IMR-90 (cell line): ENCODE measurements around the gene PMS2. TPM values are rescaled to one million over a fixed set of nuclear protein-coding genes. Genes with fewer than 3 reads are reported as not detected.
"Not testable (repeated sequence)": the region's sequence is repeated elsewhere in the genome, so short reads cannot be mapped to it uniquely, and the experiment has no call there.

Experiments used
- ATAC-seq: fragments of 200-7000 bp; cut with Tn5 transposase; 2 replicates; pipeline ENCODE4 v1.9.1; 2020; ENCODE audit warnings: low read depth, mild to moderate bottlenecking, moderate library complexity
- BruUV-seq: library from RNA; stranded (reverse); fragments of 400-500 nt; replicated peaks from 2 replicates; lab custom pipeline; 2021; lab: Mats Ljungman, UMichigan
- CTCF ChIA-PET: fragments of 300-600 bp; formaldehyde crosslinking; extraction: SDS; loops from one replicate; lab custom pipeline; 2021; ENCODE audit warnings: antibody characterized with exemption; lab: Yijun Ruan, JAX
- POLR2A ChIA-PET: fragments of 300-600 bp; sonication (Branson Sonifier 250); formaldehyde crosslinking; loops from one replicate; lab custom pipeline; 2022; ENCODE audit warnings: antibody characterized with exemption; ENCODE audit not compliant: unreplicated experiment; lab: Charles Lee
- DNase-seq: peaks from one replicate; pipeline ENCODE4 v3.0.0; 2013
- H2AFZ ChIP-seq: replicated peaks from 2 replicates; pipeline ENCODE3; 2013; ENCODE audit warnings: low read length, mild to moderate bottlenecking; ENCODE audit not compliant: poor library complexity
- H2AK5ac ChIP-seq: 2 replicates; pipeline ENCODE4 v1.6.1; 2013; ENCODE audit warnings: low read depth, low read length, inconsistent platforms
- H2AK9ac ChIP-seq: replicated peaks from 2 replicates; pipeline ENCODE3; 2013; ENCODE audit warnings: mild to moderate bottlenecking, low read depth, low read length, moderate library complexity; ENCODE audit not compliant: poor library complexity
- H2BK120ac ChIP-seq: 2 replicates; pipeline ENCODE4 v1.6.1; 2013; ENCODE audit warnings: low read depth, low read length, inconsistent platforms
- H2BK15ac ChIP-seq: 3 replicates; pipeline ENCODE4 v1.6.1; 2013; ENCODE audit warnings: low read depth, low read length, inconsistent platforms
- H2BK20ac ChIP-seq: 2 replicates; pipeline ENCODE4 v1.6.1; 2013; ENCODE audit warnings: low read depth, mild to moderate bottlenecking, inconsistent platforms, low read length, moderate library complexity
- H2BK5ac ChIP-seq: 2 replicates; pipeline ENCODE4 v1.6.1; 2013; ENCODE audit warnings: mild to moderate bottlenecking, low read depth, low read length, inconsistent platforms; ENCODE audit not compliant: poor library complexity, severe bottlenecking
- H3K14ac ChIP-seq: replicated peaks from 2 replicates; pipeline ENCODE4 v1.6.1; 2013; ENCODE audit warnings: low read depth, low read length, inconsistent platforms
- H3K18ac ChIP-seq: 2 replicates; pipeline ENCODE4 v1.6.1; 2013; ENCODE audit warnings: low read depth, low read length, control low read depth
- H3K23ac ChIP-seq: 2 replicates; pipeline ENCODE4 v1.6.1; 2013; ENCODE audit warnings: low read depth, low read length, inconsistent platforms
- H3K27ac ChIP-seq: 2 replicates; pipeline ENCODE4 v1.5.1; 2013; ENCODE audit warnings: mild to moderate bottlenecking, control low read depth, low read length; ENCODE audit not compliant: insufficient read depth
- H3K27me3 ChIP-seq: 2 replicates; pipeline ENCODE4 v1.6.1; 2013; ENCODE audit warnings: low read length; ENCODE audit not compliant: control insufficient read depth, insufficient read depth
- H3K36me3 ChIP-seq: 2 replicates; pipeline ENCODE4 v1.6.1; 2013; ENCODE audit warnings: low read length, mixed read lengths; ENCODE audit not compliant: control insufficient read depth, insufficient read depth
- H3K4ac ChIP-seq: 2 replicates; pipeline ENCODE4 v1.6.1; 2013; ENCODE audit warnings: low read depth, low read length, inconsistent platforms
- H3K4me1 ChIP-seq: 2 replicates; pipeline ENCODE4 v1.6.1; 2013; ENCODE audit warnings: low read length, mixed read lengths; ENCODE audit not compliant: control insufficient read depth, insufficient read depth
- H3K4me2 ChIP-seq: 2 replicates; pipeline ENCODE4 v1.6.1; 2013; ENCODE audit warnings: low read depth, mild to moderate bottlenecking, control low read depth, low read length, moderate library complexity
- H3K4me3 ChIP-seq: 2 replicates; pipeline ENCODE4 v1.5.1; 2013; ENCODE audit warnings: low read depth, mild to moderate bottlenecking, control low read depth, low read length, moderate library complexity; ENCODE audit not compliant: insufficient read depth
- H3K56ac ChIP-seq: 2 replicates; pipeline ENCODE4 v1.6.1; 2013; ENCODE audit warnings: low read length, inconsistent platforms; ENCODE audit not compliant: insufficient read depth; ENCODE audit errors: extremely low read depth
- H3K79me1 ChIP-seq, 2 experiments: 2 replicates each; pipeline ENCODE4 v1.6.1; 2013; ENCODE audit warnings: low read length in 2 of 2, inconsistent platforms in 1 of 2, low read depth in 1 of 2
- H3K9ac ChIP-seq: 2 replicates; pipeline ENCODE4 v1.6.1; 2013; ENCODE audit warnings: low read depth, low read length, control low read depth
- H3K9me1 ChIP-seq: 2 replicates; pipeline ENCODE4 v1.6.1; 2013; ENCODE audit warnings: low read length, inconsistent platforms; ENCODE audit not compliant: insufficient read depth
- H3K9me3 ChIP-seq: 2 replicates; pipeline ENCODE4 v1.6.1; 2013; ENCODE audit warnings: low read length; ENCODE audit not compliant: control insufficient read depth, insufficient read depth
- H4K20me1 ChIP-seq: 2 replicates; pipeline ENCODE4 v1.6.1; 2013; ENCODE audit warnings: low read length, inconsistent platforms; ENCODE audit not compliant: insufficient read depth
- H4K5ac ChIP-seq: 2 replicates; pipeline ENCODE4 v1.6.1; 2013; ENCODE audit warnings: mild to moderate bottlenecking, low read depth, low read length, control low read depth
- H4K8ac ChIP-seq, 2 experiments: 2 replicates each; pipeline ENCODE4 v1.6.1; 2013; ENCODE audit warnings: low read depth in 2 of 2, low read length in 2 of 2, control low read depth in 1 of 2, inconsistent platforms in 1 of 2
- H4K91ac ChIP-seq: 2 replicates; pipeline ENCODE4 v1.6.1; 2013; ENCODE audit warnings: low read depth, low read length, inconsistent platforms; ENCODE audit not compliant: insufficient read depth
- WGBS, 2 experiments: methylation state at CpG; one replicate each; pipeline versions ENCODE4 v1.1.5 to v1.1.7; 2013; ENCODE audit warnings: missing lambda C conversion rate in 2 of 2; ENCODE audit not compliant: insufficient read length in 1 of 2; ENCODE audit errors: extremely low coverage in 2 of 2; 5-methylcytosine and 5-hydroxymethylcytosine counted together
- dilution Hi-C: fragments of 300-500 bp; cut with HindIII; formaldehyde crosslinking; loops from one replicate; pipeline ENCODE4 v1.14.3; 2018; ENCODE audit warnings: low sequenced_read_pairs; ENCODE audit not compliant: unreplicated experiment
- in situ Hi-C: fragments of 300-500 bp; cut with MboI; formaldehyde crosslinking; loops from 3 replicates; pipeline ENCODE4 v1.14.3; 2019; ENCODE audit warnings: low sequenced_read_pairs, inconsistent platforms, mixed read lengths
- intact Hi-C: fragments of 100-400 bp; cut with micrococcal nuclease; formaldehyde crosslinking; loops from 2 replicates; pipeline ENCODE4 v1.10.0; 2022
- polyA plus RNA-seq, 3 experiments: library from polyadenylated mRNA; depleted of rRNA; stranded (reverse); fragments of >200 nt; gene quantifications; 2 replicates each; pipeline ENCODE4 v1.2.3, GENCODE V29; 2012; ENCODE audit warnings: low replicate concordance in 1 of 3
- total RNA-seq: library from RNA; depleted of rRNA; stranded (reverse); fragments of >200 nt; gene quantifications from 2 replicates; pipeline ENCODE4 v1.2.3, GENCODE V29; 2012

The PMS2 gene
- total and polyA plus RNA-seq, 2 of the 4 experiments (the other 2 are of a cell fraction) = 6.8 to 14.3 TPM

DNA sequence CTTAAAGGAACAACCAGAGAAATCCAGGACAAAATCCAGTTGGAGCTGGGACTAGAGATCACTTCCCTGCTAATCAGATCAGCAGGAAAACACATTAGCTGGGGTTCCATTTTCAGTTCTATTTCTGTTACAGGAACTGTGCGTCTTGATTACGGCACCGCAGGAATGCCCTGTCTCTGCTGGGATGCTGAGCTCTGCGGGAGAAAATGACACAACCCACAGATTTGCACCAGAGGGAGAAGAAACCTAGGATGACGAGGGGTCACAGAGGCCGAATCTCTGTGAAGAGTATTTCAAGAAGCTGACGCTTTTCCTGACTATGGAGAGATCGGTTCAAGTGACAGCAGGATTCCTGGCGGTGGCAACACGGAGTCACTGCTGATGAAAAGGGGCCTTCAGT is 78.6 kb downstream of the PMS2 start:
- H3K9ac ChIP-seq, H3K56ac ChIP-seq, CTCF ChIA-PET, H3K23ac ChIP-seq, dilution Hi-C loops, H2AK9ac ChIP-seq, H3K79me1 ChIP-seq, H2AK5ac ChIP-seq, H4K5ac ChIP-seq, H3K4me2 ChIP-seq, ATAC-seq, H3K27ac ChIP-seq, BruUV-seq, H2BK120ac ChIP-seq, H3K27me3 ChIP-seq, H2BK20ac ChIP-seq, H2BK15ac ChIP-seq, H2BK5ac ChIP-seq, H3K4me1 ChIP-seq, H3K4me3 ChIP-seq, H3K4ac ChIP-seq, H3K18ac ChIP-seq, H4K20me1 ChIP-seq, H2AFZ ChIP-seq, POLR2A ChIA-PET, intact Hi-C loops, H3K36me3 ChIP-seq, H4K91ac ChIP-seq, DNase-seq, H4K8ac ChIP-seq, H3K14ac ChIP-seq, H3K9me3 ChIP-seq, H3K9me1 ChIP-seq, in situ Hi-C loops: not testable (repeated sequence)
- WGBS, 2 experiments = no CpG with 5 or more reads among the region's 10 CpGs

GRCh38 chr7:5926263-5926870 is 82.5 kb downstream of the PMS2 start:
- H3K4me3 ChIP-seq, H2AK5ac ChIP-seq, H2BK15ac ChIP-seq, H3K9me1 ChIP-seq, H3K23ac ChIP-seq, ATAC-seq, H4K91ac ChIP-seq, H3K14ac ChIP-seq, H3K79me1 ChIP-seq, BruUV-seq, H3K4me2 ChIP-seq, dilution Hi-C loops, H3K4ac ChIP-seq, H2AFZ ChIP-seq, H2BK120ac ChIP-seq, in situ Hi-C loops, H4K8ac ChIP-seq, H4K20me1 ChIP-seq, CTCF ChIA-PET, H3K27ac ChIP-seq, POLR2A ChIA-PET, H3K56ac ChIP-seq, H3K27me3 ChIP-seq, H2AK9ac ChIP-seq, H3K36me3 ChIP-seq, DNase-seq, H4K5ac ChIP-seq, H3K18ac ChIP-seq, H3K9me3 ChIP-seq, H2BK5ac ChIP-seq, H3K9ac ChIP-seq, H2BK20ac ChIP-seq, intact Hi-C loops, H3K4me1 ChIP-seq: not testable (repeated sequence)
- no CpG with 5 or more reads among the region's 13 CpGs for WGBS, 2 experiments
